Liver (tissue), 9 donors: ENCODE data around the gene KAZN. TPM values are rescaled to one million over a fixed set of nuclear protein-coding genes. Genes with fewer than 3 reads are reported as not detected.

ENCODE experiments used
- DNase-seq: peaks from one replicate; pipeline ENCODE4 v3.0.0-alpha.2; 2017; ENCODE audit warnings: low spot score
- H3K27ac ChIP-seq, 2 donors: one replicate each; pipeline ENCODE4 v1.7.0; 2013; ENCODE audit warnings: inconsistent platforms in 2 of 2, low read length in 2 of 2, control low read depth in 1 of 2, low read depth in 1 of 2, mild to moderate bottlenecking in 1 of 2
- H3K27me3 ChIP-seq, 4 donors: one replicate each; pipeline versions ENCODE4 v1.6.1 to v1.7.0; 2013; ENCODE audit warnings: low read length in 3 of 4, inconsistent platforms in 1 of 4, mild to moderate bottlenecking in 1 of 4, moderate library complexity in 1 of 4; ENCODE audit not compliant: control insufficient read depth in 4 of 4, insufficient read depth in 4 of 4
- H3K36me3 ChIP-seq, 4 donors: one replicate each; pipeline versions ENCODE4 v1.6.1 to v1.7.0; 2013; ENCODE audit warnings: low read length in 3 of 4, mild to moderate bottlenecking in 3 of 4, low read depth in 1 of 4, moderate library complexity in 1 of 4; ENCODE audit not compliant: control insufficient read depth in 4 of 4, insufficient read depth in 3 of 4
- H3K4me1 ChIP-seq, 4 donors: one replicate each; pipeline versions ENCODE4 v1.6.1 to v1.7.0; 2013; ENCODE audit warnings: low read length in 3 of 4, mild to moderate bottlenecking in 3 of 4, moderate library complexity in 1 of 4; ENCODE audit not compliant: control insufficient read depth in 4 of 4, insufficient read depth in 4 of 4
- H3K4me3 ChIP-seq, 3 donors: one replicate each; pipeline versions ENCODE4 v1.6.1 to v1.7.0; 2013; ENCODE audit warnings: low read length in 3 of 3, control low read depth in 1 of 3, low read depth in 1 of 3, mild to moderate bottlenecking in 1 of 3
- H3K9ac ChIP-seq, 2 donors: one replicate each; pipeline ENCODE4 v1.7.0; 2013; ENCODE audit warnings: low read length in 2 of 2, mild to moderate bottlenecking in 2 of 2, moderate library complexity in 2 of 2, control low read depth in 1 of 2, low read depth in 1 of 2
- H3K9me3 ChIP-seq, 4 donors: one replicate each; pipeline versions ENCODE4 v1.6.1 to v1.7.0; 2013; ENCODE audit warnings: low read length in 3 of 4; ENCODE audit not compliant: control insufficient read depth in 4 of 4
- CTCF ChIP-seq: fragments of 150-350 bp; IDR thresholded peaks from 2 replicates; pipeline ENCODE4 v1.5.1; 2017; ENCODE audit warnings: improper control_type of control experiment, low read depth, low read length; ENCODE audit not compliant: missing input control
- FOXA1 ChIP-seq: IDR thresholded peaks from 2 replicates; pipeline ENCODE4 v1.6.1; 2016; ENCODE audit warnings: antibody characterized with exemption
- FOXA2 ChIP-seq: IDR thresholded peaks from 2 replicates; pipeline ENCODE4 v1.6.1; 2016; ENCODE audit warnings: antibody characterized with exemption
- HNF4A ChIP-seq, 2 donors: conservative IDR thresholded peaks; 2 replicates each; pipeline ENCODE4 v1.6.1; 2016; ENCODE audit warnings: antibody characterized with exemption in 2 of 2, mild to moderate bottlenecking in 2 of 2
- HNF4G ChIP-seq: IDR thresholded peaks from 2 replicates; pipeline ENCODE4 v1.6.1; 2016; ENCODE audit warnings: antibody characterized with exemption
- JUND ChIP-seq, 2 donors: IDR thresholded peaks; 2 replicates each; pipeline ENCODE4 v1.6.1; 2016; ENCODE audit warnings: antibody characterized with exemption in 2 of 2
- MAX ChIP-seq: IDR thresholded peaks from 2 replicates; pipeline ENCODE4 v1.6.1; 2016; ENCODE audit warnings: antibody characterized with exemption
- NR2F2 ChIP-seq: IDR thresholded peaks from 2 replicates; pipeline ENCODE4 v1.6.1; 2016; ENCODE audit warnings: antibody characterized with exemption
- RAD21 ChIP-seq, 2 donors: IDR thresholded peaks; 2 replicates each; pipeline ENCODE4 v1.6.1; 2016; ENCODE audit warnings: antibody characterized with exemption in 2 of 2, mild to moderate bottlenecking in 2 of 2
- REST ChIP-seq: IDR thresholded peaks from 2 replicates; pipeline ENCODE4 v1.6.1; 2016; ENCODE audit warnings: antibody characterized with exemption, mild to moderate bottlenecking
- RXRA ChIP-seq, 2 donors: IDR thresholded peaks; 2 replicates each; pipeline ENCODE4 v1.6.1; 2017 to 2018; ENCODE audit warnings: antibody characterized with exemption in 2 of 2, mild to moderate bottlenecking in 1 of 2
- SP1 ChIP-seq: IDR thresholded peaks from 2 replicates; pipeline ENCODE4 v1.6.1; 2018; ENCODE audit warnings: antibody characterized with exemption, mild to moderate bottlenecking
- TAF1 ChIP-seq: conservative IDR thresholded peaks from 2 replicates; pipeline ENCODE4 v1.6.1; 2016; ENCODE audit warnings: antibody characterized with exemption, mild to moderate bottlenecking
- YY1 ChIP-seq: IDR thresholded peaks from 2 replicates; pipeline ENCODE4 v1.6.1; 2016; ENCODE audit warnings: antibody characterized with exemption, mild to moderate bottlenecking
- ZBTB33 ChIP-seq: IDR thresholded peaks from 2 replicates; pipeline ENCODE4 v1.6.1; 2016; ENCODE audit warnings: antibody characterized with exemption
- whole genome bisulfite sequencing: extraction: QIAGEN DNeasy Blood & Tissue Kit; methylation state at CpG from one replicate; pipeline ENCODE4 v1.1.7; 2013; 5-methylcytosine and 5-hydroxymethylcytosine counted together
- polyA plus RNA-seq, 2 donors: library from polyadenylated mRNA; stranded (reverse) in 1 of 2; unstranded in 1 of 2; fragments of 200-250 nt in 1 of 2; fragments of >200 nt in 1 of 2; fragmentation: Nextera tagmentation in 1 of 2; extraction: Ambion mirVana in 1 of 2; gene quantifications; one replicate each; pipeline versions ENCODE4 v1.2.1 to v1.2.3, GENCODE V29; 2013 to 2015
- total RNA-seq, 2 donors: library from RNA; depleted of rRNA; stranded (reverse); fragments of >200 nt; gene quantifications; one replicate each; pipeline ENCODE4 v1.2.3, GENCODE V29; 2014
- TF ChIP-seq, protein P1 (sequence below): IDR thresholded peaks from 2 replicates; pipeline ENCODE4 v1.6.1; 2016; ENCODE audit warnings: antibody characterized with exemption
- donor health status: healthy.
- donor health status: healthy.
- donor health status: healthy.
- donor health status: healthy.
- donor health status: healthy.

The KAZN gene
- total and polyA plus RNA-seq, 4 donors = 1.9 to 6.9 (median 2.4) TPM

GRCh38 chr1:15123925-15124324, 525.4 kb downstream of the KAZN start:
- DNase-seq = no peak
- H3K9ac ChIP-seq = no peak overlapping the region
- H3K36me3 ChIP-seq = no peaks in the 10 kb centered on the region
- no peak overlapping the region for H3K27ac ChIP-seq
- 88% methylated on average over 9 of the region's 9 CpGs for WGBS
- no peaks in the 10 kb centered on the region for H3K9me3 ChIP-seq
- no peak overlapping the region for H3K4me3 ChIP-seq
- peaks cover 0 to 5% (median 0%) of the 10 kb centered on the region in 4 donors for H3K27me3 ChIP-seq
- H3K4me1 ChIP-seq = no peaks in the 10 kb centered on the region
- TF ChIP-seq CTCF (no peak), JUND (IDR thresholded peaks at IDR 0.05) (no peak), RXRA (IDR thresholded peaks at IDR 0.05) (no peak)

GRCh38 chr1:15124362-15125100, 526.0 kb downstream of the KAZN start:
- DNase-seq = no peak
- no peaks in the 10 kb centered on the region for H3K9me3 ChIP-seq
- TF ChIP-seq NR2F2 (no peak), FOXA1 (no peak), YY1 (no peak), ZBTB33 (no peak)
- H3K9ac ChIP-seq = no peak overlapping the region
- no peaks in the 10 kb centered on the region for H3K4me1 ChIP-seq
- no peak overlapping the region for H3K4me3 ChIP-seq
- peaks cover 0 to 5% (median 0%) of the 10 kb centered on the region in 4 donors for H3K27me3 ChIP-seq
- H3K27ac ChIP-seq = no peak overlapping the region
- 93% methylated on average over 25 of the region's 25 CpGs for WGBS
- no peaks in the 10 kb centered on the region for H3K36me3 ChIP-seq

DNA sequence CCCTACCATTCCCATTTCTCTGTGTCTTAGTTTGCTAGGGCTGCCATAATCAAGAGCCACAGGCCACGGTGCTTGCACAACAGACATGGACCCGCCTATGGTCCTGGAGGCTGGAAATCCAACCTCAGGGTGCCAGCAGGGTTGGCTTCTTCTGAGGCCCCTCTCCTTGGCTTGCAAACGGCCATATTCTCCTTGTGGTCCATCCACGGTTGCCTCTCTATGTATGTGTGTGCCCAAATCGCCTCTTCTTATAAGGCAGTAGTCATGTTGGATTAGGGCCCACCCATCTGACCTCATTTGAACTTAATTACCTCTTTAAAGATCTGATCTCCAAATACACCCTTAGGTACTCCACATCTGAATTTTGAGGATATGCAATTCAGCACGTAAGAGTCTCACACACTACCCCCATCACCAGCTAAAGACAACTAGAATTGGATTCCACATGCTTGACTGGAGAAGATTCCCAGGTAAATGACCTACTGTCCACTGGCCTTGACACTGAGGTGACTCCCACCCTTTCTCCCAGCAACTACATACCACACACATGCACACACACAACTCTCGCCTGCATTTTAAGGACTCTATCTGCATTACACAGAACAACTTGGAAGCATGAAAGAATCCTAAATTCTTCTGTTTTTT, 526.7 kb downstream of the KAZN start:
- Histone ChIP-seq H3K4me1 (no peaks in the 10 kb centered on the region), H3K27me3 (peaks cover 0 to 2% (median 0%) of the 10 kb centered on the region in 4 donors), H3K4me3 (no peak overlapping the region), H3K9me3 (no peaks in the 10 kb centered on the region), H3K9ac (no peak overlapping the region), H3K27ac (no peak overlapping the region), H3K36me3 (no peaks in the 10 kb centered on the region)
- no peak for TF ChIP-seq MAX
- no peak for TF ChIP-seq REST
- no peak for TF ChIP-seq JUND (IDR thresholded peaks at IDR 0.05)
- no peak for TF ChIP-seq HNF4A (conservative IDR thresholded peaks at IDR 0.05)
- no peak for TF ChIP-seq TAF1
- TF ChIP-seq, protein P1, sequence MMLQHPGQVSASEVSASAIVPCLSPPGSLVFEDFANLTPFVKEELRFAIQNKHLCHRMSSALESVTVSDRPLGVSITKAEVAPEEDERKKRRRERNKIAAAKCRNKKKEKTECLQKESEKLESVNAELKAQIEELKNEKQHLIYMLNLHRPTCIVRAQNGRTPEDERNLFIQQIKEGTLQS = no peak
- TF ChIP-seq RAD21 (IDR thresholded peaks at IDR 0.05) = no peak
- no peak for TF ChIP-seq HNF4G
- TF ChIP-seq SP1 = no peak
- no peak for TF ChIP-seq FOXA2
- TF ChIP-seq NR2F2 = no peak
- 93% methylated on average over 7 of the region's 7 CpGs for WGBS
- DNase-seq = no peak
